GM19238 (cell line): ENCODE data around the gene ERP44.
"Not testable (repeated sequence)": the region's sequence is repeated elsewhere in the genome, so short reads cannot be mapped to it uniquely, and the experiment has no call there.

ENCODE experiments used
- DNase-seq: peaks from one replicate; pipeline ENCODE4 v3.0.0; 2011; ENCODE audit warnings: low spot score; ENCODE audit not compliant: insufficient read length

Gene ERP44

DNA sequence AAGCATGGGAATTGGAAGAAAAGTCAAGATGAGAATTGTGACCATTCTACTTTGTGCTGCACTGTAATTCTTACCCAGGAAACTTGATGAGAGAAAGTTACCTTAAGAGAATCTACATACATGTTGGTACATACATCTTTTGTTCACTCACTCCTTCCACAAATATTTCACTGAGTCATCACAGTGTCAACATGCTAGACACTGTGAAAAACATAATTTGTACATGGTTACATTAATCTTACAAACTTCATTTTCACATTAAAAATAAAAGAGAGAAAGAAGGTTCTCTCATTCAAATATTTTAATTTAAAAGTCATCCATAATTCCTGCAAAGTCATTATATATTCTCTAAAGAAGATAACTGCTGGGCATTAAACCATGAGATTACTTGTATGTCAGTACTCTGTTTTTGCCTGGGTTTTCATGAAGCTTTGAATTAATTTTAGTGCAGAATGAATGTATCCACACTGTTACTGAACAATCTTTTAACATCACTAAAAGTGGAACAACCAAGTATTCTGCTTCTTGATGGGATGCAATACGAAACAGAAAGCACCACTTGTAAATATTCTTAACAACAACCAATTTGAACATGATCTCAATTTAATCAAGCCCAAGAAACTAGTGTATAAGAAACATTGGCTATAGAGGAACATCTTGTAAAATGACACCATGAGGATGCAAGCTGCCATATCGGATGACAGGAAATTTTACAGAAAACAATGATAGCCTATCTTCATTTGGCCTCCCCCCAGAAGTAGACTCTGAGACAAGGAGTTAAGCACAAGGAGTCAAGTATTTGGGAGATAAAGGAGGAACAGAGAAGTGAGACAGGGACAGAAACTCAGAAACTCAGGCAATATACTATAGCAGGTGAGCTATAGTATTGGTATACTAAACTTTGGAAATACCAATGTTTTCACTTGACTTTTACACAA lies 28.4 kb downstream of the ERP44 start:
- no peak for DNase-seq

GRCh38 chr9:100069068-100069467 lies 29.7 kb downstream of the ERP44 start:
- not testable (repeated sequence) for DNase-seq

DNA sequence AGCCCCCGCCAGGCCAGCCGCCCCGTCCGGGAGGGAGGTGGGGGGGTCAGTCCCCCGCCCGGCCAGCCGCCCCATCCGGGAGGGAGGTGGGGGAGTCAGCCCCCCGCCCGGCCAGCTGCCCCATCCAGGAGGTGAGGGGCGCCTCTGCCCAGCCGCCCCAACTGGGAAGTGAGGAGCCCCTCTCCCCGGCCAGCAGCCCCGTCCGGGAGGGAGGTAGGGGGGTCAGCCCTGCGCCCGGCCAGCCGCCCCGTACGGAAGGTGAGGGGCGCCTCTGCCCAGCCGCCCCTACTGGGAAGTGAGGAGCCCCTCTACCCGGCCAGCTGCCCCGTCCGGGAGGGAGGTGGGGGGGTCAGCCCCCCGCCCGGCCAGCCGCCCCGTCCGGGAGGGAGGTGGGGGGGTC lies 30.8 kb downstream of the ERP44 start:
- not testable (repeated sequence) for DNase-seq

- DNase-seq: no peak
Measured at GRCh38 chr9:100066539-100066938, 32.3 kb downstream of the ERP44 start.

GRCh38 chr9:100064872-100065581 lies 33.8 kb downstream of the ERP44 start:
- DNase-seq: no peak

- DNase-seq: no peak
Measured at GRCh38 chr9:100063185-100063584, 35.6 kb downstream of the ERP44 start.

DNA sequence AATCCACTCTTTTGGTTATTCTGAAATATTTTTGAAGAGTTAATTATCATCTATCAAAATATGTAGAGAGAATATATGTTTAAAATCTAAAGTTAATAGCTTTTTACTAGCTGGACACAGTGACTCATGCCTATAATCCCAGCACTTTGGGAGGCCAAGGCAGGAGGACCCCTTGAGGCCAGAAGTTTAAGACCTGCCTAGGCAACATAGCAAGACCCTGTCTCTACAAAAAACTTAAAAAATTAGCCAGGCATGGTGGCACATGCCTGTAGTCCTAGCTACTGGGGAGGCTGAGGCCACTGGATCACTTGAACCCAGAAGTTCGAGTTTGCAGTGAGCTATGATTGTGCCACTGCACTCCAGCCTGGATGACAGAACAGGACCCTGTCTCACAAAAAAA lies 36.1 kb downstream of the ERP44 start:
- not testable (repeated sequence) for DNase-seq

- DNase-seq: no peak
Measured at GRCh38 chr9:100058699-100059579, 39.9 kb downstream of the ERP44 start.

- DNase-seq: no peak
Measured at GRCh38 chr9:100057624-100058023, 41.2 kb downstream of the ERP44 start.

GRCh38 chr9:100056561-100056960 lies 42.2 kb downstream of the ERP44 start:
- no peak for DNase-seq

DNA sequence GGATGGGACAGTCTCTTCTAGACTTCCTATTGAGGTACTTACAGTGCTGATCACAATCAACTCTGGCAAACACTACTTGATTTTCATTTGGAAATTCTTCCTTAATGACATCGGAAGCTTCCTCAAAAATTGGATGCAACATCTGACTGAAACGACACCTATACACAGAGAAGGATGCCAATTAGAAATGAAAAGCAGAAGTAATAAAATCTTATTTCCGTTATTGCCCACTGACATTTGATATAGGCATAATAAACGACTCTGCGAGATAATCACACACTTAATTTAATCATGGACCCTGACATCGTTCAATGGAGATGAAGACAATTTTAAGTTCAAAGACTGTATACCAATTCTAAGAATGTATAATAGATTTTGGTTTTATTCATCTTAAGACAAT lies 46.4 kb downstream of the ERP44 start:
- no peak for DNase-seq

DNA sequence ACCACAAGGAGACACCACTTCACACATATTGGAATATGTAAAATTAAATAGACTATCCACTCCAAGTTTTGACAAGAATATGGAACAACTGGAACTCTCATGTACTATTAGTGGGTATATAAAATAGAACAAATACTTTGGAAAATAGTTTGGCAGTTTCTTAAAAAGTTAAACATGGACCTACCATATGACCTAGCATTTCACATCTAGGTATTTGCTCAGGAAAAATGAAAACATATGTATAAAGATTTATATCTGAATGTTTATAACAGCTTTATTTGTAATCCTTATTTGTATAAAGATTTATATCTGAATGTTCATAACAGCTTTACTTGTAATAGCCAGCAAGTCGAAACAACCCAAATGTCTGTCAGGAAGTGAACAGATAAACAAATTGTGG lies 49.2 kb downstream of the ERP44 start:
- no peak for DNase-seq

- no peak for DNase-seq
Measured at GRCh38 chr9:100038472-100038871, 60.3 kb downstream of the ERP44 start.

DNA sequence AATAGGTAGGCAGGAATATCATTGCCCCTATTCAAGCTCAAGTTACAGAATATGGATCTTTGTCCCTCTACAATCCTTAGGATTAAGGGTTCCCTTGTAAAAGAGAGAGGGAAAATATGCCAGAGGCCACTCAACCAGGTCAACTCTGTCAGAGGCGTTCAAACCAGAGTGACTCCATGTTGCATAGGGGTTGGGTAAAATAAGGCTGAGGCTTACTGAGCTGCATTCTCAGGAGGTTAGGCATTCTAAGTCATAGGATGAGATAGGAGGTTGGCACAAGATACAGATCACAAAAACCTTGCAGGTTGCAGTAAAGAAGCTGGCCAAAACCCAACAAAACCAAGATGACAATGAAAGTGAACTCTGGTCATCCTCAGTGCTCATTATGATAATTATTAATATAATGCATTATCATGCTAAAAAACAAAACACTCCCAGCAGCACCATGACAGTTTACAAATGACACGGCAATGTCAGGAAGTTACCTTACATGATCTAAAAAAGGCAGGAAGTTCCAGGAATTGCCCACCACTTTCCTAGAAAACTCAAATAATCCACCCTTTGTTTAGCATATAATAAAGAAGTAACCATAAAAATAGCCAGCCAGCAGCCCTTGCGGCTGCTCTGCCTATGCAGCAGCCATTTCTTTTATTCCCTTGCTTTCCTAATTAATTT lies 64.8 kb downstream of the ERP44 start:
- DNase-seq: no peak

DNA sequence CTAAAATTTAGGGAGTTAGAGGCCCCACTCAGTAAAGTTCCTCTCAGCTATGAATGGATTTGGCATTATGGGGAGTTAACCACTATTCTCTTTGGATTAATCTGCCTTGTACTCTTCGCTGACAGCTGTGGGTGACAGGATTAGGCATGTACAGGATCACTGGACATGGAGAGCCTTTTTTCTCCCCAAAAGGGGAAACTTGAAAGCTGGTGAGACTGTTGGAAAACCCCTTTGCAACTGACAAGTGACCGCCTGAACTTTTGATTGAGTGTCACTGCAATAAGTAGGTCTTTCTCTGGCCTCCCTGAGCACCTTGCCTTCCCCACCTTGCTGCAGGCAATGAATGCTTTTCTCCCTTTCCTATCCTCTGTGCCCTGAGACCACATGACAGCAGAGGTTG lies 68.3 kb downstream of the ERP44 start:
- DNase-seq: no peak

DNA sequence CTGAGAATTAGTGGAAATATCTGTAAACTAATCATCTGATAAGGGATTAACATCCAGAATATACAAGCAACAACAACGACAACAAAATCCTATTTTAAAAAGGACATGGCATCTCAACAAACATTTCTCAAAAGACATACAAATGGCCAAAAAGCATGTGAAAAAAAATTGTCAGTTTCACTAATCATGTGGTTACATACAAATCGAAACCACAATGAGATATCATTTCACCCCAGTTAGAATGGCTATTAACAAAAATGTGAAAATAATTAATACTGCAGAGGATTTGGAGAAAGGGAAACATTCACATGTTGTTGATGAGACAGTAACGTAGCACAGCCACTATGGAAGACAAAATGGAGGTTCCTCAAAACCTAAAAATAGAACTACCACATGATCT lies 69.5 kb downstream of the ERP44 start:
- DNase-seq: no peak

DNA sequence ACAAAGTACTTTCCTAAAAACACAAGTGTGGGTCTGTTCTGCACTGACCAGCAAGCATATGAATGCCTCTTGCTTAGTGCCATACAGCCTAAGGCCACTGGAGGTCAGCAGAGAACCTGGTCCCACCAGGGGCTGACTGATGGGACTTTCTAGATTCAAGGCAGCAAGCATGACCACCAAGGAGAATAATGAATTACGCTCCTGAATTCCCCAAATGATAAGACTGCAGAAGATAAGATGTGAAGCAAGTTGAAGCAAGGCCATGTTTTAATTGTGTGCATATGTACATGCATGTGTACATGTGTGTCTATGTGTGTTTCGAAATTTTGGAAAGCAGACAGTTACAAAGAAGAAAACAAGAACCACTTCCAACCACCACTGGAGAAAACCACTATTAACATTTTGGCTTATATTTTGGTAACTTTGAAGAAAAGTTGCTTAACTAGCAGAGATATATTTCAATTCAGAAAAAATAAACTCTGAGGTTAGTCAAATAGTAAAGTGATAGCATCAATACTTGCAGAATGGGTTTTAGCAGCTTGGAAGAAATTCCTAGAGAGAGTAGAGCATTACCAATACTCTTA lies 70.5 kb downstream of the ERP44 start:
- DNase-seq: peak; percentile 20

- no peak for DNase-seq
Measured at GRCh38 chr9:100027543-100027942, 71.3 kb downstream of the ERP44 start.

- DNase-seq: no peak
Measured at GRCh38 chr9:100021931-100022330, 76.9 kb downstream of the ERP44 start.

- no peak for DNase-seq
Measured at GRCh38 chr9:100020121-100020795, 78.5 kb downstream of the ERP44 start.
